ENCODE results near the gene NRXN3. TPM values are rescaled to one million over a fixed set of nuclear protein-coding genes. Genes with fewer than 3 reads are reported as not detected.

NRXN3 gene
- total and polyA plus RNA-seq, 2 donors (not counting 1 experiment from before 2014, with no cell fraction given), result 0.83 to 34.6 TPM

- TF ChIP-seq EZH2 (IDR thresholded peaks at IDR 0.05; ENCODE audit: low read length, missing control alignments), result no peak
- TF ChIP-seq CTCF (conservative IDR thresholded peaks at IDR 0.05 in 1 of 2, IDR thresholded peaks at IDR 0.05 in 1 of 2; ENCODE audit: low read depth in 1 of 2, low read length in 2 of 2), result no peak
- no peak for DNase-seq (ENCODE audit: low read depth in 2 of 2)
- no peaks in the 10 kb centered on the region for H3K27me3 ChIP-seq (ENCODE audit: control insufficient read depth, insufficient read depth, low read length)
- H3K9me3 ChIP-seq (ENCODE audit: control insufficient read depth, insufficient read depth, low read depth, low read length), result no peaks in the 10 kb centered on the region
- H3K4me3 ChIP-seq (replicated peaks in 1 of 4; ENCODE audit: control extremely low read depth in 1 of 4, insufficient read depth in 1 of 4, low read depth in 3 of 4, low read length in 4 of 4), result no peak overlapping the region
- H2AFZ ChIP-seq (ENCODE audit: low read length), result no peak overlapping the region
- H3K27ac ChIP-seq (ENCODE audit: insufficient read depth, low read length), result no peak overlapping the region
- H3K4me1 ChIP-seq (ENCODE audit: control insufficient read depth, extremely low read depth, insufficient read depth, low read length), result no peaks in the 10 kb centered on the region
- H3K4me2 ChIP-seq (ENCODE audit: extremely low read depth, insufficient read depth, low read length), result no peak overlapping the region
- no peaks in the 10 kb centered on the region for H3K79me2 ChIP-seq (ENCODE audit: control insufficient read depth, insufficient read depth, low read length)
- H3K9ac ChIP-seq (ENCODE audit: insufficient read depth, low read length), result no peak overlapping the region
- no peaks in the 10 kb centered on the region for H4K20me1 ChIP-seq (ENCODE audit: control insufficient read depth, extremely low read depth, insufficient read depth, low read length)
- H3K36me3 ChIP-seq (ENCODE audit: control insufficient read depth, insufficient read depth, low read length), result no peaks in the 10 kb centered on the region
Observed at GRCh38 chr14:79643132-79643531, 1473.0 kb downstream of the NRXN3 start.

- Histone ChIP-seq H4K20me1 (ENCODE audit: control insufficient read depth, extremely low read depth, insufficient read depth, low read length) (no peaks in the 10 kb centered on the region), H3K36me3 (ENCODE audit: control insufficient read depth, insufficient read depth, low read length) (no peaks in the 10 kb centered on the region), H3K4me3 (replicated peaks in 1 of 4; ENCODE audit: control extremely low read depth in 1 of 4, insufficient read depth in 1 of 4, low read depth in 3 of 4, low read length in 4 of 4) (no peak overlapping the region), H3K27me3 (ENCODE audit: control insufficient read depth, insufficient read depth, low read length) (no peaks in the 10 kb centered on the region), H3K9ac (ENCODE audit: insufficient read depth, low read length) (no peak overlapping the region), H3K27ac (ENCODE audit: insufficient read depth, low read length) (no peak overlapping the region), H3K79me2 (ENCODE audit: control insufficient read depth, insufficient read depth, low read length) (no peaks in the 10 kb centered on the region), H3K9me3 (ENCODE audit: control insufficient read depth, insufficient read depth, low read depth, low read length) (no peaks in the 10 kb centered on the region), H2AFZ (ENCODE audit: low read length) (no peak overlapping the region), H3K4me2 (ENCODE audit: extremely low read depth, insufficient read depth, low read length) (no peak overlapping the region), H3K4me1 (ENCODE audit: control insufficient read depth, extremely low read depth, insufficient read depth, low read length) (no peaks in the 10 kb centered on the region)
- TF ChIP-seq CTCF (conservative IDR thresholded peaks at IDR 0.05 in 1 of 2, IDR thresholded peaks at IDR 0.05 in 1 of 2; ENCODE audit: low read depth in 1 of 2, low read length in 2 of 2) (no peak), EZH2 (IDR thresholded peaks at IDR 0.05; ENCODE audit: low read length, missing control alignments) (no peak)
- DNase-seq (ENCODE audit: low read depth in 2 of 2), result no peak
Observed at GRCh38 chr14:79645753-79646362, 1475.7 kb downstream of the NRXN3 start.

DNA sequence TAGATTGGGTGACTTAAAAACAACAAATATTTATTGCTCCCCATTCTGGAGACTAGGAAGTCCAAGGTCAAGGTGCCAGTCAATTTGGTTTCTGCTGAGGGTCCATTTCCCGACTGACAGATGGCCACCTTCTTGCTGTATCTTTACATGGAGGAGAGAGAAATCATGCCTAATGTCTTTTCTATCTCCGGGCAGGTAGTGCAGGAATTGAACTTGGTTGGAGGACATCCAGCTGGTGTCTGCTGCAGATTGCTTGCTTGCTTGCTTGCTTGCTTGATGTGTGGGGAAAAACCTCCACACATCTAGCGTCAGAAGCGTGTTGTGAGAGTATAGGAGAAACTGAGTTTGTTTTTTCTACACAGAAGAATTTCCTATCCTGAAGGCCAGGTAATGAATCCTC lies 1479.7 kb downstream of the NRXN3 start:
- TF ChIP-seq CTCF (conservative IDR thresholded peaks at IDR 0.05 in 1 of 2, IDR thresholded peaks at IDR 0.05 in 1 of 2; ENCODE audit: low read depth in 1 of 2, low read length in 2 of 2) (no peak), EZH2 (IDR thresholded peaks at IDR 0.05; ENCODE audit: low read length, missing control alignments) (no peak)
- H3K9ac ChIP-seq (ENCODE audit: insufficient read depth, low read length), result no peak overlapping the region
- H3K4me3 ChIP-seq (replicated peaks in 1 of 4; ENCODE audit: control extremely low read depth in 1 of 4, insufficient read depth in 1 of 4, low read depth in 3 of 4, low read length in 4 of 4), result no peak overlapping the region

More for the DNA sequence above, 1479.7 kb downstream of the NRXN3 start:
- no peaks in the 10 kb centered on the region for H3K79me2 ChIP-seq (ENCODE audit: control insufficient read depth, insufficient read depth, low read length)
- H4K20me1 ChIP-seq (ENCODE audit: control insufficient read depth, extremely low read depth, insufficient read depth, low read length), result no peaks in the 10 kb centered on the region
- no peaks in the 10 kb centered on the region for H3K9me3 ChIP-seq (ENCODE audit: control insufficient read depth, insufficient read depth, low read depth, low read length)
- no peak overlapping the region for H3K4me2 ChIP-seq (ENCODE audit: extremely low read depth, insufficient read depth, low read length)
- H3K4me1 ChIP-seq (ENCODE audit: control insufficient read depth, extremely low read depth, insufficient read depth, low read length), result no peaks in the 10 kb centered on the region
- no peak overlapping the region for H3K27ac ChIP-seq (ENCODE audit: insufficient read depth, low read length)
- no peaks in the 10 kb centered on the region for H3K27me3 ChIP-seq (ENCODE audit: control insufficient read depth, insufficient read depth, low read length)
- no peak for DNase-seq (ENCODE audit: low read depth in 2 of 2)
- no peaks in the 10 kb centered on the region for H3K36me3 ChIP-seq (ENCODE audit: control insufficient read depth, insufficient read depth, low read length)
- H2AFZ ChIP-seq (ENCODE audit: low read length), result no peak overlapping the region

All from fibroblast of lung (primary cell).